Progenitor cell of endocrine pancreas (in vitro differentiated cells): ENCODE results near the gene PLXNB2. TPM values are rescaled to one million over a fixed set of nuclear protein-coding genes. Genes with fewer than 3 reads are reported as not detected.
A peak's percentile ranks its signal among the peaks of the same experiment; 100 is the strongest.

Experiments used
- DNase-seq: peaks from one replicate; pipeline ENCODE4 v3.0.0; 2021; ENCODE audit warnings: low spot score; ENCODE audit not compliant: unreplicated experiment
- H3K27ac Mint-ChIP-seq: 2 replicates; pipeline ENCODE4 v1.8.0; 2021; ENCODE audit warnings: mild to moderate bottlenecking, moderate library complexity, mixed read lengths
- H3K27me3 Mint-ChIP-seq: 2 replicates; pipeline ENCODE4 v1.8.0; 2021; ENCODE audit warnings: mixed read lengths
- H3K36me3 Mint-ChIP-seq: 2 replicates; pipeline ENCODE4 v1.8.0; 2022; ENCODE audit warnings: mixed read lengths; ENCODE audit not compliant: insufficient read depth
- H3K4me1 Mint-ChIP-seq: 2 replicates; pipeline ENCODE4 v1.8.0; 2021; ENCODE audit warnings: low read depth, mixed read lengths
- H3K4me3 Mint-ChIP-seq: 2 replicates; pipeline ENCODE4 v1.8.0; 2021; ENCODE audit warnings: low read depth, mild to moderate bottlenecking, moderate library complexity, mixed read lengths
- H3K9me3 Mint-ChIP-seq: 2 replicates; pipeline ENCODE4 v1.8.0; 2021; ENCODE audit warnings: low read depth, mixed read lengths
- total RNA-seq: library from RNA; stranded (reverse); gene quantifications from 2 replicates; pipeline ENCODE4 v1.2.1, GENCODE V29; 2021
- TF ChIP-seq, protein P1 (sequence below): fragments of 200-600 bp; sonication (generic); IDR thresholded peaks from one replicate; pipeline ENCODE4 v1.5.0; 2021; ENCODE audit warnings: antibody characterized with exemption, mild to moderate bottlenecking; ENCODE audit not compliant: unreplicated experiment

The PLXNB2 gene
- total RNA-seq, 1 donor from 2014 or later, result 182 TPM

- no peak for DNase-seq
- Mint-ChIP-seq H3K27ac (peak overlapping the region; percentile 96), H3K9me3 (no peaks in the 10 kb centered on the region), H3K36me3 (peaks cover 4% of the 10 kb centered on the region), H3K27me3 (no peaks in the 10 kb centered on the region), H3K4me1 (peaks cover 26% of the 10 kb centered on the region), H3K4me3 (peak overlapping the region; percentile 99)
- TF ChIP-seq, protein P1, sequence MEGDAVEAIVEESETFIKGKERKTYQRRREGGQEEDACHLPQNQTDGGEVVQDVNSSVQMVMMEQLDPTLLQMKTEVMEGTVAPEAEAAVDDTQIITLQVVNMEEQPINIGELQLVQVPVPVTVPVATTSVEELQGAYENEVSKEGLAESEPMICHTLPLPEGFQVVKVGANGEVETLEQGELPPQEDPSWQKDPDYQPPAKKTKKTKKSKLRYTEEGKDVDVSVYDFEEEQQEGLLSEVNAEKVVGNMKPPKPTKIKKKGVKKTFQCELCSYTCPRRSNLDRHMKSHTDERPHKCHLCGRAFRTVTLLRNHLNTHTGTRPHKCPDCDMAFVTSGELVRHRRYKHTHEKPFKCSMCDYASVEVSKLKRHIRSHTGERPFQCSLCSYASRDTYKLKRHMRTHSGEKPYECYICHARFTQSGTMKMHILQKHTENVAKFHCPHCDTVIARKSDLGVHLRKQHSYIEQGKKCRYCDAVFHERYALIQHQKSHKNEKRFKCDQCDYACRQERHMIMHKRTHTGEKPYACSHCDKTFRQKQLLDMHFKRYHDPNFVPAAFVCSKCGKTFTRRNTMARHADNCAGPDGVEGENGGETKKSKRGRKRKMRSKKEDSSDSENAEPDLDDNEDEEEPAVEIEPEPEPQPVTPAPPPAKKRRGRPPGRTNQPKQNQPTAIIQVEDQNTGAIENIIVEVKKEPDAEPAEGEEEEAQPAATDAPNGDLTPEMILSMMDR, result no peak
These were observed 63.6 kb downstream of the PLXNB2 start for GRCh38 chr22:50243685-50244419.

- H3K4me1 Mint-ChIP-seq, result peaks cover 24% of the 10 kb centered on the region
- no peak for DNase-seq
- TF ChIP-seq, protein P1, result no peak
- no peak overlapping the region for H3K27ac Mint-ChIP-seq
- H3K4me3 Mint-ChIP-seq, result peak overlapping the region; percentile 99
- H3K9me3 Mint-ChIP-seq, result no peaks in the 10 kb centered on the region
- H3K27me3 Mint-ChIP-seq, result no peaks in the 10 kb centered on the region
- peaks cover 6% of the 10 kb centered on the region for H3K36me3 Mint-ChIP-seq
These were observed 65.0 kb downstream of the PLXNB2 start for GRCh38 chr22:50242406-50242949.

DNA sequence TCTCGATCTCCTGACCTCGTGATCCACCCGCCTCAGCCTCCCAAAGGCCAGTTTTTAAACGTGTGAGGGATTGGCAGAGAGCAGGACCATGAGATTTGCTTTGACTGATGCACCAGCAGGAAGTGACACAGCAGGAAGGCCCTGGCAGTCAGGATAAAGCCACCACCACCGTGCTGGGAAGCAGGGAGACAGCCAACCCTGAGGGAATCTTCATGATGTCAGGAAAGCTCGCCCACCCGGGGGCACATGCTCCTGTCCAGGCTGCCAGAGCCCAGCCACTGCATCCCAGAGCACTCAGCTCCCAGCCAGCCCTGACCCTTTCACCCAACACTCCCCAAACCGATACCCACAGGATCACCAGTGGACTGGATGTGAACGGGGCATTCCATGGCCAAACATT, 68.7 kb downstream of the PLXNB2 start:
- H3K9me3 Mint-ChIP-seq, result no peaks in the 10 kb centered on the region
- H3K27ac Mint-ChIP-seq, result no peak overlapping the region
- TF ChIP-seq, protein P1, result no peak
- no peaks in the 10 kb centered on the region for H3K27me3 Mint-ChIP-seq
- no peak overlapping the region for H3K4me3 Mint-ChIP-seq
- H3K4me1 Mint-ChIP-seq, result peaks cover 17% of the 10 kb centered on the region
- H3K36me3 Mint-ChIP-seq, result peaks cover 5% of the 10 kb centered on the region
- no peak for DNase-seq

GRCh38 chr22:50236731-50237409, 70.6 kb downstream of the PLXNB2 start:
- TF ChIP-seq, protein P1, result peak; percentile 59
- Mint-ChIP-seq H3K36me3 (peaks cover 5% of the 10 kb centered on the region), H3K27me3 (no peaks in the 10 kb centered on the region), H3K9me3 (no peaks in the 10 kb centered on the region), H3K4me3 (no peak overlapping the region), H3K4me1 (peaks cover 6% of the 10 kb centered on the region), H3K27ac (peak overlapping the region; percentile 52)
- no peak for DNase-seq

- H3K4me3 Mint-ChIP-seq, result no peak overlapping the region
- H3K36me3 Mint-ChIP-seq, result peaks cover 8% of the 10 kb centered on the region
- no peak overlapping the region for H3K27ac Mint-ChIP-seq
- no peak for DNase-seq
- TF ChIP-seq, protein P1, result no peak
- no peaks in the 10 kb centered on the region for H3K27me3 Mint-ChIP-seq
- H3K9me3 Mint-ChIP-seq, result no peaks in the 10 kb centered on the region
- H3K4me1 Mint-ChIP-seq, result no peaks in the 10 kb centered on the region
These were observed 74.2 kb downstream of the PLXNB2 start for GRCh38 chr22:50233223-50233622.
